K562 (cell line): ENCODE results near the gene ANKDD1A. TPM values are rescaled to one million over a fixed set of nuclear protein-coding genes. Genes with fewer than 3 reads are reported as not detected.

ENCODE experiments used
- ATAC-seq: fragments of 200-7000 bp; cut with Tn5 transposase; 3 replicates; pipeline ENCODE4 v1.9.1; 2020; ENCODE audit warnings: moderate library complexity
- BruUV-seq: library from RNA; stranded (reverse); fragments of 400-500 nt; replicated peaks from 2 replicates; lab custom pipeline; 2021; lab: Mats Ljungman, UMichigan
- CTCF ChIA-PET: fragments of 300-600 bp; formaldehyde crosslinking; extraction: SDS; loops from one replicate; lab custom pipeline; 2021; ENCODE audit warnings: low intra/inter-chr PET ratio; lab: Yijun Ruan, JAX
- POLR2A ChIA-PET: fragments of 300-600, 350-650 bp; sonication (Branson Sonifier 250); formaldehyde crosslinking; extraction: SDS; loops from one replicate; lab custom pipeline; 2021; ENCODE audit warnings: antibody characterized with exemption, inconsistent platforms; lab: Yijun Ruan, JAX
- DNase-seq, 4 experiments: peaks; one replicate each; pipeline versions ENCODE4 v3.0.0 to v3.0.0-alpha.2; 2011 to 2018; ENCODE audit warnings: low spot score in 3 of 4, mixed read lengths in 3 of 4; ENCODE audit errors: extremely low read depth in 1 of 4
- FAIRE-seq: peaks from 2 replicates; lab custom pipeline; 2011; peaks lifted over from hg19 to GRCh38; lab: Jason Lieb, UNC
- H2AFZ ChIP-seq: 2 replicates; pipeline ENCODE4 v1.6.0; 2011; ENCODE audit warnings: low read depth, low read length, control low read depth, inconsistent platforms
- H3K27ac ChIP-seq: fragments of 200-600 bp; 3 replicates; pipeline ENCODE4 v1.8.0; 2011; ENCODE audit warnings: low read depth, mild to moderate bottlenecking, control low read depth, inconsistent platforms, low read length, moderate library complexity, mixed read lengths; ENCODE audit errors: extremely low read depth
- H3K27me3 ChIP-seq, 2 experiments: fragments of 300-600 bp in 1 of 2; 2 replicates in 1 of 2; 3 replicates in 1 of 2; pipeline versions ENCODE4 v1.6.0 to v1.8.0; 2011; ENCODE audit warnings: inconsistent platforms in 2 of 2, low read length in 2 of 2, mild to moderate bottlenecking in 1 of 2, mixed read lengths in 1 of 2, moderate library complexity in 1 of 2; ENCODE audit not compliant: control insufficient read depth in 2 of 2, insufficient read depth in 2 of 2
- H3K36me3 ChIP-seq: fragments of 300-600 bp; 3 replicates; pipeline ENCODE4 v1.8.0; 2011; ENCODE audit warnings: mild to moderate bottlenecking, low read length, inconsistent platforms; ENCODE audit not compliant: control insufficient read depth, insufficient read depth
- H3K4me1 ChIP-seq, 2 experiments: fragments of 200-600 bp in 1 of 2; replicated peaks in 1 of 2; 2 replicates in 1 of 2; 3 replicates in 1 of 2; pipeline versions ENCODE4 v1.5.1 to v1.8.0; 2011; ENCODE audit warnings: inconsistent platforms in 2 of 2, low read length in 2 of 2, mild to moderate bottlenecking in 1 of 2, mixed read lengths in 1 of 2, moderate library complexity in 1 of 2; ENCODE audit not compliant: control insufficient read depth in 2 of 2, insufficient read depth in 2 of 2
- H3K4me2 ChIP-seq: 2 replicates; pipeline ENCODE4 v1.6.1; 2011; ENCODE audit warnings: low read length, control low read depth, inconsistent platforms, mixed read lengths; ENCODE audit not compliant: insufficient read depth
- H3K4me3 ChIP-seq: fragments of 200-600 bp; sonication (generic), shearing (Covaris generic); 2 replicates; pipeline ENCODE4 v1.5.1; 2016; ENCODE audit warnings: control low read depth, inconsistent platforms
- H3K79me2 ChIP-seq: fragments of 200-600 bp; 3 replicates; pipeline ENCODE4 v1.8.0; 2011; ENCODE audit warnings: low read length, inconsistent platforms; ENCODE audit not compliant: control insufficient read depth, insufficient read depth
- H3K9ac ChIP-seq, 2 experiments: 2 replicates each; pipeline versions ENCODE4 v1.6.0 to v1.6.1; 2011; ENCODE audit warnings: low read depth in 2 of 2, low read length in 2 of 2, control low read depth in 1 of 2, inconsistent platforms in 1 of 2, mild to moderate bottlenecking in 1 of 2, mixed read lengths in 1 of 2; ENCODE audit not compliant: insufficient read depth in 1 of 2
- H3K9me1 ChIP-seq: one replicate; pipeline ENCODE4 v1.6.0; 2011; ENCODE audit warnings: inconsistent platforms, mild to moderate bottlenecking, low read length, moderate library complexity; ENCODE audit not compliant: control insufficient read depth, insufficient read depth
- H3K9me3 ChIP-seq: replicated peaks from 2 replicates; pipeline ENCODE4 v1.5.1; 2011; ENCODE audit warnings: low read depth, low read length, inconsistent platforms; ENCODE audit not compliant: control insufficient read depth, insufficient read depth
- H4K20me1 ChIP-seq: replicated peaks from 2 replicates; pipeline ENCODE4 v1.6.1; 2011; ENCODE audit warnings: low read length, inconsistent platforms, mixed read lengths; ENCODE audit not compliant: control insufficient read depth, insufficient read depth
- BCLAF1 ChIP-seq, 2 experiments: fragments of 450-650 bp in 1 of 2; IDR thresholded peaks; 2 replicates each; pipeline ENCODE4 v1.6.1; 2011 to 2017; ENCODE audit warnings: low read depth in 2 of 2, antibody characterized with exemption in 1 of 2, borderline replicate concordance in 1 of 2, low read length in 1 of 2, mild to moderate bottlenecking in 1 of 2, mixed read lengths in 1 of 2; ENCODE audit not compliant: control insufficient read depth in 1 of 2
- BHLHE40 ChIP-seq: IDR thresholded peaks from 2 replicates; pipeline ENCODE4 v1.6.1; 2011; ENCODE audit warnings: low read length, improper control_type of control experiment
- CBX5 ChIP-seq: IDR thresholded peaks from 2 replicates; pipeline ENCODE4 v1.6.1; 2014; ENCODE audit warnings: low read depth, borderline replicate concordance
- FIP1L1 ChIP-seq: fragments of 200-400 bp; formaldehyde crosslinking; IDR thresholded peaks from 2 replicates; pipeline ENCODE4 v1.6.1; 2018; ENCODE audit warnings: mild to moderate bottlenecking, low read depth, low read length; ENCODE audit not compliant: poor library complexity, severe bottlenecking
- FOSL1 ChIP-seq: fragments of 200-800 bp; sonication (Bioruptor generic); conservative IDR thresholded peaks from 2 replicates; pipeline ENCODE4 v1.6.1; 2016; ENCODE audit warnings: missing genetic modification characterization, missing compliant biosample characterization
- FUS ChIP-seq: fragments of 200-400 bp; formaldehyde crosslinking; optimal IDR thresholded peaks from 2 replicates; pipeline ENCODE3; 2017; ENCODE audit warnings: low read depth, low read length
- GATA2 ChIP-seq: sonication (generic); formaldehyde crosslinking; IDR thresholded peaks from 2 replicates; pipeline ENCODE4 v1.4.0; 2020; ENCODE audit warnings: mild to moderate bottlenecking, missing genetic modification reagents
- HDAC8 ChIP-seq: fragments of 450-650 bp; IDR thresholded peaks from 2 replicates; pipeline ENCODE4 v1.6.1; 2016; ENCODE audit warnings: mild to moderate bottlenecking, missing genetic modification characterization, moderate library complexity, missing compliant biosample characterization
- HSF4 ChIP-seq: fragments of 250-450 bp; sonication (Bioruptor Pico); IDR thresholded peaks from 2 replicates; pipeline ENCODE4 v2.1.2; 2022; ENCODE audit warnings: mild to moderate bottlenecking, moderate library complexity, borderline replicate concordance
- MTF1 ChIP-seq: fragments of 250-450 bp; sonication (Bioruptor Pico); IDR thresholded peaks from 2 replicates; pipeline ENCODE4 v1.9.0; 2021; ENCODE audit warnings: moderate library complexity, mild to moderate bottlenecking, inconsistent platforms, borderline replicate concordance
- PML ChIP-seq: IDR thresholded peaks from 2 replicates; pipeline ENCODE4 v1.6.1; 2012; ENCODE audit warnings: low read length, inconsistent platforms
- RERE ChIP-seq: sonication (generic); formaldehyde crosslinking; IDR thresholded peaks from 2 replicates; pipeline ENCODE4 v1.8.0; 2023; ENCODE audit warnings: missing genetic modification reagents, mild to moderate bottlenecking, borderline replicate concordance
- SPI1 ChIP-seq: IDR thresholded peaks from 2 replicates; pipeline ENCODE4 v1.6.1; 2011; ENCODE audit warnings: low read depth, low read length, control low read depth, borderline replicate concordance
- ZNF707 ChIP-seq: fragments of 250-450 bp; sonication (Bioruptor Pico); conservative IDR thresholded peaks from 2 replicates; pipeline ENCODE4 v1.8.0; 2022; ENCODE audit warnings: inconsistent platforms, mild to moderate bottlenecking, moderate library complexity
- WGBS: fragments of 100-300 bp; shearing (Covaris generic); methylation state at CpG from one replicate; pipeline ENCODE4 v1.1.6; 2016; ENCODE audit warnings: low coverage, mixed read lengths; ENCODE audit not compliant: insufficient coverage; ENCODE audit errors: missing lambda C conversion rate; 5-methylcytosine and 5-hydroxymethylcytosine counted together
- in situ Hi-C: fragments of 300-500 bp; cut with MboI; formaldehyde crosslinking; loops from 4 replicates; pipeline ENCODE4 v1.15.0; 2018; ENCODE audit warnings: inconsistent platforms, mixed read lengths
- intact Hi-C: fragments of 100-400 bp; cut with micrococcal nuclease; formaldehyde crosslinking; loops from 2 replicates; pipeline ENCODE4 v1.14.2; 2022
- polyA plus RNA-seq, 8 experiments: library from polyadenylated mRNA; depleted of rRNA in 4 of 8; stranded (reverse) in 5 of 8; unstranded in 3 of 8; fragments of >200 nt; fragmentation: Nextera tagmentation in 2 of 8; fragmentation: Illumina TruSeq in 1 of 8; extraction: Ambion mirVana in 2 of 8; extraction: Trizol in 1 of 8; gene quantifications; 2 replicates each; pipeline versions ENCODE4 v1.2.1 to v1.2.3, GENCODE V29; 2011 to 2014; ENCODE audit warnings: inconsistent platforms in 1 of 8, missing spikeins in 1 of 8
- total RNA-seq, 7 experiments: library from RNA; depleted of rRNA in 6 of 7; stranded (reverse); fragments of >200 nt in 6 of 7; fragmentation: Illumina TruSeq in 2 of 7; extraction: Trizol in 2 of 7; gene quantifications; 2 replicates each; pipeline versions ENCODE4 v1.2.1 to v1.2.3, GENCODE V29; 2011 to 2021; ENCODE audit warnings: low replicate concordance in 1 of 7

Gene ANKDD1A
- total and polyA plus RNA-seq, 9 of the 15 experiments (the other 6 are each of a cell fraction or from before 2014, with no cell fraction given): 0.08 to 0.80 (median 0.43) TPM

- TF ChIP-seq BCLAF1 (IDR thresholded peaks at IDR 0.05; ENCODE audit: borderline replicate concordance in 1 of 2, control insufficient read depth in 1 of 2, low read depth in 2 of 2, low read length in 1 of 2): no peak
- no peak for TF ChIP-seq ZNF707 (CRISPR knock-in tag)
- TF ChIP-seq MTF1: no peak
Observed at GRCh38 chr15:64917211-64917610, 5.5 kb downstream of the ANKDD1A start (continued).

GRCh38 chr15:64919721-64920120 is 8.0 kb downstream of the ANKDD1A start:
- Histone ChIP-seq H3K9me3 (no peaks in the 10 kb centered on the region), H3K36me3 (no peaks in the 10 kb centered on the region), H4K20me1 (no peaks in the 10 kb centered on the region), H3K27me3 (peaks cover 15 to 43% of the 10 kb centered on the region in 2 experiments), H3K4me2 (no peak overlapping the region), H3K9me1 (no peaks in the 10 kb centered on the region), H3K9ac (no peak overlapping the region), H3K79me2 (no peaks in the 10 kb centered on the region), H3K27ac (no peak overlapping the region), H3K4me3 (no peak overlapping the region), H3K4me1 (no peaks in the 10 kb centered on the region), H2AFZ (no peak overlapping the region)
- ChIA-PET CTCF (no interaction called here), POLR2A (interaction anchor here (0.7 to 1.0 kb wide), 2 partner anchors 19 to 360 kb away, joined by 3 read pairs; no protein-coding TSS in a partner anchor)
- in situ Hi-C loops (no loop called here), intact Hi-C loops (no loop called here)
- FAIRE-seq: no peak
- 3% methylated on average over 4 of the region's 4 CpGs for WGBS
- ATAC-seq: no peak
- no peak for DNase-seq
- no TSS peak for BruUV-seq
- TF ChIP-seq FIP1L1 (no peak), RERE (CRISPR knock-in tag) (no peak), FOSL1 (tag) (no peak), FUS (no peak), PML (no peak), CBX5 (no peak), HSF4 (CRISPR knock-in tag) (no peak), HDAC8 (tag) (no peak), BHLHE40 (no peak), SPI1 (no peak), GATA2 (CRISPR knock-in tag) (no peak)
